BE2C (cell line): ENCODE data around the gene PRKX.
"Not testable (repeated sequence)": the region's sequence is repeated elsewhere in the genome, so short reads cannot be mapped to it uniquely, and the experiment has no call there.

Experiments used
- DNase-seq: peaks from one replicate; pipeline ENCODE4 v3.0.0-alpha.2; 2020
- H3K27me3 ChIP-seq: fragments of 250-450 bp; sonication (Bioruptor Pico); 2 replicates; pipeline ENCODE4 v1.5.1; 2020; ENCODE audit warnings: mild to moderate bottlenecking
- H3K36me3 ChIP-seq: fragments of 250-450 bp; sonication (Bioruptor Pico); 2 replicates; pipeline ENCODE4 v1.5.1; 2020; ENCODE audit warnings: mild to moderate bottlenecking
- H3K4me1 ChIP-seq: fragments of 250-450 bp; sonication (Bioruptor Pico); 2 replicates; pipeline ENCODE4 v1.5.1; 2020
- H3K4me3 ChIP-seq: 2 replicates; pipeline ENCODE4 v1.5.1; 2011; ENCODE audit warnings: low read depth, low read length
- H3K9me3 ChIP-seq: fragments of 250-450 bp; sonication (Bioruptor Pico); 2 replicates; pipeline ENCODE4 v1.5.1; 2020
- CTCF ChIP-seq: IDR thresholded peaks from 2 replicates; pipeline ENCODE4 v1.5.1; 2012; ENCODE audit warnings: mild to moderate bottlenecking, low read depth, low read length

PRKX gene

GRCh38 chrX:3567686-3568085 lies 145.8 kb downstream of the PRKX start:
- Histone ChIP-seq H3K4me3 (no peak overlapping the region), H3K27me3 (no peaks in the 10 kb centered on the region), H3K9me3 (no peaks in the 10 kb centered on the region), H3K36me3 (no peaks in the 10 kb centered on the region), H3K4me1 (no peaks in the 10 kb centered on the region)
- no peak for TF ChIP-seq CTCF
- no peak for DNase-seq

- no peak for DNase-seq
- Histone ChIP-seq H3K9me3 (no peaks in the 10 kb centered on the region), H3K4me1 (no peaks in the 10 kb centered on the region), H3K27me3 (no peaks in the 10 kb centered on the region), H3K4me3 (no peak overlapping the region), H3K36me3 (no peaks in the 10 kb centered on the region)
- TF ChIP-seq CTCF: no peak
These were observed 150.0 kb downstream of the PRKX start for GRCh38 chrX:3563451-3563850.

GRCh38 chrX:3560010-3560409 lies 153.4 kb downstream of the PRKX start:
- not testable (repeated sequence) for H3K27me3 ChIP-seq, H3K4me3 ChIP-seq, H3K36me3 ChIP-seq, H3K9me3 ChIP-seq, DNase-seq, H3K4me1 ChIP-seq
